Fibroblast of lung (primary cell): ENCODE data around the gene MACC1. TPM values are rescaled to one million over a fixed set of nuclear protein-coding genes. Genes with fewer than 3 reads are reported as not detected.

Source experiments
- DNase-seq, 2 donors: peaks; one replicate each; pipeline versions ENCODE4 v3.0.0 to v3.0.0-alpha.2; 2010; ENCODE audit warnings: low read depth in 2 of 2
- H2AFZ ChIP-seq: 2 replicates; pipeline ENCODE4 v1.5.1; 2012; ENCODE audit warnings: low read length, control low read depth, inconsistent platforms
- H3K27ac ChIP-seq: 2 replicates; pipeline ENCODE4 v1.5.1; 2011; ENCODE audit warnings: low read length, control low read depth; ENCODE audit not compliant: insufficient read depth
- H3K27me3 ChIP-seq: 2 replicates; pipeline ENCODE4 v1.5.1; 2011; ENCODE audit warnings: mild to moderate bottlenecking, low read length; ENCODE audit not compliant: control insufficient read depth, insufficient read depth
- H3K36me3 ChIP-seq: 2 replicates; pipeline ENCODE4 v1.5.1; 2011; ENCODE audit warnings: low read length; ENCODE audit not compliant: control insufficient read depth, insufficient read depth
- H3K4me1 ChIP-seq: 2 replicates; pipeline ENCODE4 v1.5.1; 2011; ENCODE audit warnings: low read length; ENCODE audit not compliant: control insufficient read depth, insufficient read depth; ENCODE audit errors: extremely low read depth
- H3K4me2 ChIP-seq: 2 replicates; pipeline ENCODE4 v1.5.1; 2011; ENCODE audit warnings: low read length, control low read depth; ENCODE audit not compliant: insufficient read depth; ENCODE audit errors: extremely low read depth
- H3K4me3 ChIP-seq, 4 experiments: fragments of 200-600 bp in 1 of 4; sonication (generic) in 1 of 4; replicated peaks in 1 of 4; 2 replicates each; pipeline ENCODE4 v1.5.1; 2011 to 2016; ENCODE audit warnings: low read length in 4 of 4, low read depth in 3 of 4, mild to moderate bottlenecking in 3 of 4, control low read depth in 2 of 4, inconsistent platforms in 1 of 4, mixed read lengths in 1 of 4; ENCODE audit not compliant: insufficient read depth in 1 of 4; ENCODE audit errors: control extremely low read depth in 1 of 4
- H3K79me2 ChIP-seq: 2 replicates; pipeline ENCODE4 v1.5.1; 2012; ENCODE audit warnings: mild to moderate bottlenecking, low read length, inconsistent platforms; ENCODE audit not compliant: control insufficient read depth, insufficient read depth
- H3K9ac ChIP-seq: 2 replicates; pipeline ENCODE4 v1.5.1; 2011; ENCODE audit warnings: mild to moderate bottlenecking, low read length, control low read depth; ENCODE audit not compliant: insufficient read depth
- H3K9me3 ChIP-seq: 2 replicates; pipeline ENCODE4 v1.5.1; 2012; ENCODE audit warnings: low read depth, low read length; ENCODE audit not compliant: control insufficient read depth, insufficient read depth
- H4K20me1 ChIP-seq: 2 replicates; pipeline ENCODE4 v1.5.1; 2011; ENCODE audit warnings: low read length; ENCODE audit not compliant: control insufficient read depth, insufficient read depth; ENCODE audit errors: extremely low read depth
- EZH2 ChIP-seq: IDR thresholded peaks from 2 replicates; pipeline ENCODE4 v1.5.1; 2012; ENCODE audit warnings: low read length, control low read depth, mild to moderate bottlenecking; ENCODE audit errors: missing control alignments
- polyA plus RNA-seq, 2 donors: library from polyadenylated mRNA; depleted of rRNA in 1 of 2; stranded (reverse) in 1 of 2; unstranded in 1 of 2; fragments of >200 nt; gene quantifications; 2 replicates each; pipeline ENCODE4 v1.2.1, GENCODE V29; 2011 to 2012; ENCODE audit warnings: missing spikeins in 1 of 2
- total RNA-seq: library from RNA; depleted of rRNA; stranded (reverse); fragments of >200 nt; gene quantifications from 2 replicates; pipeline ENCODE4 v1.2.1, GENCODE V29; 2014
- TF ChIP-seq, protein P1 (sequence below), 2 donors: IDR thresholded peaks in 1 of 2; conservative IDR thresholded peaks in 1 of 2; 1 replicate in 1 of 2; 2 replicates in 1 of 2; pipeline ENCODE4 v1.5.1; 2011 to 2012; ENCODE audit warnings: low read length in 2 of 2, control low read depth in 1 of 2, inconsistent platforms in 1 of 2, low read depth in 1 of 2, mild to moderate bottlenecking in 1 of 2

The MACC1 gene
- total and polyA plus RNA-seq, 2 donors (not counting 1 experiment from before 2014, with no cell fraction given), result under 0.01 to 0.33 TPM

DNA sequence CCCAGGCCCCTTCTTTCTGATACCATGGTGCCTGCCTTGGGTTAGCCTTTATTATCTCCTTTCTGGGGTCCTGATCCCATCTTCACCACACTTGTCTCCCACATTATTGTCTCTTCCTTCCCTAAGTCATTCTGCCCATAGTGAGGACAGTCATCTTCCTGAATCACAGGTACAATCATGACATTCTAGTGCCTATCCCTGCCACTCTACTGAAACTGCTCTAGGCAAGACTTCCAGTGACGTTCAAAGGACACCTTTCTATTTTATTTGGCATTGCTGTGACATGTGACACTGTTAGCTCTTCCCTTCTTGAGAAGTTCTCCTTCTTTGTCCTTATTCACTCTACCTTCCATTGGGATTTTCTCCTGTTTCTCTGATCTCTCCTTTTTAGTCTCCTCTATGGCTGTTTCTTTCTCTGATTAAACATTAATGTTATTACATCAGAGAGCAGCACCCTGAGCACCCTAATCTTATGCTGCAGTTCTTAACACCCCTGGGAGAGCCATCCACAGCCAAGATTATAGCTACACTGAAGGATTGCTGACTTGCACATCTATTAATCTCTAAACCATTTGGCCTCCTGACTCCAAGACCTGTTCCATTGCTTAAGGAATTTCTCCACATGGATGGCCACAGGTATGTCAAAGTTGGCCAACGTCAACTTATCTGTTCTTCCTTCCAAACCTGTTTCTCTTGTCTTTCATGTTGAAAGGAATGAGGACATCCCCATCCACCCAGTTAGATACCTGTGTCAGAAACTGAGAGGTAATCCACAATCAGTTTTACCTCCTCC is 10.9 kb downstream of the MACC1 start:
- H3K27ac ChIP-seq, result no peak overlapping the region
- no peak overlapping the region for H2AFZ ChIP-seq
- TF ChIP-seq, protein P1, sequence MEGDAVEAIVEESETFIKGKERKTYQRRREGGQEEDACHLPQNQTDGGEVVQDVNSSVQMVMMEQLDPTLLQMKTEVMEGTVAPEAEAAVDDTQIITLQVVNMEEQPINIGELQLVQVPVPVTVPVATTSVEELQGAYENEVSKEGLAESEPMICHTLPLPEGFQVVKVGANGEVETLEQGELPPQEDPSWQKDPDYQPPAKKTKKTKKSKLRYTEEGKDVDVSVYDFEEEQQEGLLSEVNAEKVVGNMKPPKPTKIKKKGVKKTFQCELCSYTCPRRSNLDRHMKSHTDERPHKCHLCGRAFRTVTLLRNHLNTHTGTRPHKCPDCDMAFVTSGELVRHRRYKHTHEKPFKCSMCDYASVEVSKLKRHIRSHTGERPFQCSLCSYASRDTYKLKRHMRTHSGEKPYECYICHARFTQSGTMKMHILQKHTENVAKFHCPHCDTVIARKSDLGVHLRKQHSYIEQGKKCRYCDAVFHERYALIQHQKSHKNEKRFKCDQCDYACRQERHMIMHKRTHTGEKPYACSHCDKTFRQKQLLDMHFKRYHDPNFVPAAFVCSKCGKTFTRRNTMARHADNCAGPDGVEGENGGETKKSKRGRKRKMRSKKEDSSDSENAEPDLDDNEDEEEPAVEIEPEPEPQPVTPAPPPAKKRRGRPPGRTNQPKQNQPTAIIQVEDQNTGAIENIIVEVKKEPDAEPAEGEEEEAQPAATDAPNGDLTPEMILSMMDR (conservative IDR thresholded peaks at IDR 0.05 in 1 of 2, IDR thresholded peaks at IDR 0.05 in 1 of 2; ENCODE audit: low read depth in 1 of 2, low read length in 2 of 2), result no peak
- no peak for TF ChIP-seq EZH2
- H3K9me3 ChIP-seq, result no peaks in the 10 kb centered on the region
- H3K79me2 ChIP-seq, result no peaks in the 10 kb centered on the region
- H4K20me1 ChIP-seq, result no peaks in the 10 kb centered on the region
- no peak overlapping the region for H3K4me2 ChIP-seq
- H3K4me3 ChIP-seq, result no peak overlapping the region
- H3K9ac ChIP-seq, result no peak overlapping the region
- no peaks in the 10 kb centered on the region for H3K27me3 ChIP-seq
- no peaks in the 10 kb centered on the region for H3K36me3 ChIP-seq
- no peaks in the 10 kb centered on the region for H3K4me1 ChIP-seq
- DNase-seq, result no peak

DNA sequence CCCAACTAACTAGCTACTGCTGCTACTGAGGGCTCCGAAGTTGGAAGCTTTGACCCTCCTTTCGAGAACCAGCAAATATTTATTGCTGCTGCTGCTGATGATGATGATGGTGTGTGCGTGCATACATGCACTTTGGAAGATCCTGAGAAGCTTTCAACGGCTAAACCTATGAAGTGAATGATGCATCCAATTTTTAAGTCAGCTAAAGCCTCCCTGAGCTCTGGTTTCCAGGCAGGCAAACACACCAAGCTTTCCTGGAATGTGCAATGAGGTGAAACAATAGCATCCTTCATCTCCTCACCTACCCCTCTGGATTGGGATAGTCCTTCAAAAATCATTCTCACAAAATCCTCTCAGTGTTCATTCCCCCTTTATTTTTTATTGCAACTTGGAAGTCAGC is 13.9 kb downstream of the MACC1 start:
- no peaks in the 10 kb centered on the region for H3K36me3 ChIP-seq
- no peak for TF ChIP-seq EZH2
- TF ChIP-seq, protein P1 (conservative IDR thresholded peaks at IDR 0.05 in 1 of 2, IDR thresholded peaks at IDR 0.05 in 1 of 2; ENCODE audit: low read depth in 1 of 2, low read length in 2 of 2), result no peak
- DNase-seq, result no peak
- no peaks in the 10 kb centered on the region for H3K79me2 ChIP-seq
- H3K9me3 ChIP-seq, result no peaks in the 10 kb centered on the region
- H3K4me2 ChIP-seq, result no peak overlapping the region
- H3K27ac ChIP-seq, result no peak overlapping the region
- no peaks in the 10 kb centered on the region for H4K20me1 ChIP-seq
- H2AFZ ChIP-seq, result no peak overlapping the region
- no peak overlapping the region for H3K9ac ChIP-seq
- no peak overlapping the region for H3K4me3 ChIP-seq
- no peaks in the 10 kb centered on the region for H3K27me3 ChIP-seq
- H3K4me1 ChIP-seq, result no peaks in the 10 kb centered on the region

DNA sequence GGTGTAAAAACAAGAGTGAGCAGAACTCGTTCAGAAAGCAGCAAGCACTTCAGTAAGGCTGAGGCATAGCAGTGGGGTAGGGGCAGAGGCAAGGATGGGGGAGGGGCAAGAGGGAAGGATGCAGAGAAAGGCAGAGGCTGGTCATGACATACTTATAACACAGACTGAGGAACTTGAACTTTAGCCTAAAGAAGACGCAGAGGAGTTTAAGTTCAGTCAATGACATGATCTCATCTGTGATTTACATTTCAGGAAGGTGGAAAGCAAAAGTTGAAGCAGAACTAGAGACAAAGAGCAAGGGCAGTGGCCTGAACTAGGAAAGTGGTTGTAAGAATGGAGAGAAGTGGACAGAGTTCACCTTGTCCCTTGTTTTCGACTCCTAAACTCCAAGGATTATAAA is 15.8 kb downstream of the MACC1 start:
- Histone ChIP-seq H3K27me3 (no peaks in the 10 kb centered on the region), H3K36me3 (no peaks in the 10 kb centered on the region), H4K20me1 (no peaks in the 10 kb centered on the region), H3K4me3 (no peak overlapping the region), H3K4me2 (no peak overlapping the region), H3K9ac (no peak overlapping the region), H2AFZ (no peak overlapping the region), H3K9me3 (no peaks in the 10 kb centered on the region), H3K27ac (no peak overlapping the region), H3K4me1 (no peaks in the 10 kb centered on the region), H3K79me2 (no peaks in the 10 kb centered on the region)
- DNase-seq, result no peak
- TF ChIP-seq, protein P1 (conservative IDR thresholded peaks at IDR 0.05 in 1 of 2, IDR thresholded peaks at IDR 0.05 in 1 of 2; ENCODE audit: low read depth in 1 of 2, low read length in 2 of 2), result no peak
